Fibroblast of upper back skin (primary cell): ENCODE results near the gene LTBR.

Experiments used
- DNase-seq: peaks from one replicate; pipeline ENCODE4 v3.0.0-alpha.2; 2013

The LTBR gene

GRCh38 chr12:6368906-6369525, 14.9 kb upstream of the LTBR start:
- peak; percentile 13 for DNase-seq

- peak; percentile 11 for DNase-seq
Measured at GRCh38 chr12:6369916-6370575, 13.9 kb upstream of the LTBR start.

GRCh38 chr12:6370576-6370935, 13.4 kb upstream of the LTBR start:
- no peak for DNase-seq

- peak; percentile 61 for DNase-seq
Measured at GRCh38 chr12:6370994-6371754, 12.8 kb upstream of the LTBR start.

- DNase-seq: peak; percentile 92
Measured at GRCh38 chr12:6372403-6373003, 11.5 kb upstream of the LTBR start.

- no peak for DNase-seq
Measured at GRCh38 chr12:6373022-6373787, 10.8 kb upstream of the LTBR start.

- no peak for DNase-seq
Measured at GRCh38 chr12:6374028-6374785, 9.8 kb upstream of the LTBR start.

GRCh38 chr12:6374786-6375160, 9.2 kb upstream of the LTBR start:
- no peak for DNase-seq

GRCh38 chr12:6375269-6376078, 8.5 kb upstream of the LTBR start, which contains the start of gene SCNN1A:
Gene SCNN1A, minus strand, starts transcription at chr12:6375563. Its CDS starts 780 bp downstream, at chr12:6374783.
- DNase-seq: no peak

- peak; percentile 62 for DNase-seq
Measured at GRCh38 chr12:6376079-6376869, 7.7 kb upstream of the LTBR start.

GRCh38 chr12:6376870-6377666, 6.9 kb upstream of the LTBR start:
- no peak for DNase-seq

- DNase-seq: no peak
Measured at GRCh38 chr12:6377667-6377994, 6.3 kb upstream of the LTBR start.

- no peak for DNase-seq
Measured at GRCh38 chr12:6378709-6379472, 5.1 kb upstream of the LTBR start.

- peak; percentile 45 for DNase-seq
Measured at GRCh38 chr12:6380141-6381121, 3.5 kb upstream of the LTBR start.

GRCh38 chr12:6382371-6382770, 1.6 kb upstream of the LTBR start:
- DNase-seq: no peak

- DNase-seq: no peak
Measured at GRCh38 chr12:6382982-6383381, 980 bp upstream of the LTBR start.
